Activated T-helper 1 cell treated with anti-CD3 and anti-CD28 coated beads, Interleukin-12 subunit alpha, Interleukin-12 subunit beta, Interleukin-2, Interleukin-4 antibody, amounts not matched to agents 30 ng/mL and 10 ng/mL and 1 ng/mL, durations not matched to agents 14 hours and 24 hours and 36 hours (primary cell): ENCODE results near the gene BRINP1. TPM values are rescaled to one million over a fixed set of nuclear protein-coding genes. Genes with fewer than 3 reads are reported as not detected.

Experiments used
- DNase-seq: peaks from one replicate; pipeline ENCODE4 v3.0.0; 2021; ENCODE audit warnings: low spot score
- H3K27ac Mint-ChIP-seq: one replicate; pipeline ENCODE4 v1.8.0; 2021; ENCODE audit warnings: mild to moderate bottlenecking, mixed read lengths
- H3K27me3 Mint-ChIP-seq: one replicate; pipeline ENCODE4 v1.8.0; 2022; ENCODE audit warnings: mild to moderate bottlenecking, moderate library complexity, mixed read lengths; ENCODE audit not compliant: insufficient read depth
- H3K36me3 Mint-ChIP-seq: one replicate; pipeline ENCODE4 v1.8.0; 2021; ENCODE audit warnings: low read depth, mixed read lengths
- H3K4me1 Mint-ChIP-seq: one replicate; pipeline ENCODE4 v1.8.0; 2021; ENCODE audit warnings: low read depth, mixed read lengths
- H3K4me3 Mint-ChIP-seq: one replicate; pipeline ENCODE4 v1.8.0; 2021; ENCODE audit warnings: mild to moderate bottlenecking, moderate library complexity, mixed read lengths
- H3K9me3 Mint-ChIP-seq: one replicate; pipeline ENCODE4 v1.8.0; 2021; ENCODE audit warnings: mixed read lengths
- intact Hi-C: fragments of 100-400 bp; cut with micrococcal nuclease; formaldehyde crosslinking; loops from one replicate; pipeline ENCODE4 v1.15.1; 2024
- total RNA-seq: library from RNA; stranded (reverse); gene quantifications from 2 replicates; pipeline ENCODE4 v1.2.3, GENCODE V29; 2022

Gene BRINP1
- total RNA-seq, 1 donor from 2014 or later, result not detected

DNA sequence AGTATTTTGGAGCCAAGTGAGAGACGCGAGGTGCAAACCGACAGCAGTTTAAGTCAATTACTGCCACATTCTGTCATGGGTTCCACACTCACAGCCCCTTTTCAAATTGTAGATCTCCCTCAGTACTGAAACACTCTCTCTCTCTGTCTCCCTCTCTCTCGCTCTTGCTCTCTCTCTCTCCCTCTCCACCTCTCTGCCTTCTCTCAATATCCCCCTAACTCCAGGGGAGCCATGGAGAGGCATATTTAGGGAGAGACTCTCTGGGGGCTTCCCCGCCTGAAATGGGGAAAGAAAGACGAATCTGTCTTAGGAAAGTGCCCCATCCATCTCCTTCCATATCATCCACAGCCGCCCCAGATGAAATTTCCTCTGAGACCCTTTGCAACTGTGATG is 1.6 kb downstream of the BRINP1 start:
- Mint-ChIP-seq H3K4me3 (no peak overlapping the region), H3K36me3 (no peaks in the 10 kb centered on the region), H3K9me3 (peaks cover 10% of the 10 kb centered on the region), H3K27me3 (peaks cover 16% of the 10 kb centered on the region), H3K4me1 (no peaks in the 10 kb centered on the region), H3K27ac (no peak overlapping the region)
- no peak for DNase-seq
- intact Hi-C loops, result no loop called here

DNA sequence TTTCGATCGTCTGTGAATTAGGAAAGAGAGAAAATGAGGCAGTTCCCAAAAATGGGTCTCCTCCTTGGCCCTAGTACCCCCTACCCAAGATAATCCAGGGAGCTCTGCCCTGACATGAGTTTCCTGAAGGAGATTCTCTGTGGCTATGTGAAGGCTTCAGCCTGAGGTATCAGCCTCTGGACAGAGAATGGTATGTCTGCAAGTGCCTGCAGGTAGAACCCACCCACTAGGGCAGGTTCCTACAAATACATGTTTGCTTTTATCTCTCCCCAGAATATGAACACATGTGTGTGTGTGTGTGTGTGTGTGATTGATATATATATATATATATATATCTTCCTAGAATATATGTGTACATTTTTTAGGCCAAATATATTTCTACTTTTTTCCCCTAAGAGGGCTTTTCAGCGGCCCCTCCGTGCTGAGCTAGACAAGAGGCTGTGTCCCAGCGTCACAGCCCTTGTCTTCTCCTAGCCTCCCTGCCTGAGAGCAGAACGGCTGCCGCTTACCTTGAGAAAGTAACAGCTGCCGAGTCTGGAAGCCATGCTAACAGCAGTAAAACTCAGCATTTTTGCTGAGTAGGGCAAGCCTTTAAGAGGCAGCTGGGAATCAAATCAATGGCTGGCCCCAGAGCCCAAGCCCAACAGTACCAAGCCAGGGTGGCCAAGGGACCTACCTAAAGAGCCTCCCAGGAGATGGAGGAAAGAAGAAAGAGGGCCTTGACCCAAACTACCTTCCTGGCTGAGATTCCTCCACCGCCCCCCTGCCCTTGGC is 2.1 kb downstream of the BRINP1 start:
- Mint-ChIP-seq H3K4me3 (no peak overlapping the region), H3K4me1 (no peaks in the 10 kb centered on the region), H3K9me3 (peaks cover 10% of the 10 kb centered on the region), H3K27me3 (peaks cover 16% of the 10 kb centered on the region), H3K27ac (no peak overlapping the region), H3K36me3 (no peaks in the 10 kb centered on the region)
- no peak for DNase-seq
- intact Hi-C loops, result no loop called here

DNA sequence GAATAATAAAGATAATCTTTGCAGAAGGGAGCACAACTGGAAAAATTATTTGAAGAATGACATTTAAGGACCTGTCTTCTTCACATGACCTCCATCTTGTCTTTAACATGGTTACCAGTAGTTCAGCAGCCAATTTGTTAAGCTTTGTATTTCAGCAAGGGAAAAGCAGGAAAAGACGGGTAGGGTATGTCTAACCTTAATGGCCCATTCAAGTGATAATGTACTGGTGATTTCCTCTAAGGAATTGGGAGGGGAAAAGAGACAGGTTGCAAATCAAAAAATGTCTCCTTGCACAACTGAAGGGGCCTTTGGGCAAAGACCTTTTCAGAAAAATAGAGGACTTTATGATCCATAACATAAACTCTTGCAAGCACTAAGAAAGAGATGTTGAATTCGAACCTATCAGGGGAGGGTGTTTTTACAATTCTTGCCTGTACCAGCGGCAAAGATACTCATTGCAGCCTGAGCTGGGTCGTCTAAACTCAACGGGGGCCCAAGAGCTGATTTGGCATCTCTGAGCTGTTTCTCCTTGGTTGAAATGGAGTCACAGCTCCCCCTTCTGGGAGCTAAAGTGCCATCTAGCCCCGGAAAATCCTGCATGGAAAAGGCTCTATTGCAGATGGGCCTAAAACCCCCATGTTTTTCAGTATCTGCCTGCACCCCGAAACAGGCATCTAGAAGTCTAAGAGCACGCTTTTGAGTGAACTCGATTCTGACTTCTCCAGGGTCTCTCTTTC is 3.8 kb downstream of the BRINP1 start:
- Mint-ChIP-seq H3K36me3 (no peaks in the 10 kb centered on the region), H3K9me3 (peaks cover 4% of the 10 kb centered on the region), H3K4me3 (no peak overlapping the region), H3K27ac (no peak overlapping the region), H3K27me3 (peaks cover 14% of the 10 kb centered on the region), H3K4me1 (no peaks in the 10 kb centered on the region)
- DNase-seq, result no peak
- intact Hi-C loops, result no loop called here

DNA sequence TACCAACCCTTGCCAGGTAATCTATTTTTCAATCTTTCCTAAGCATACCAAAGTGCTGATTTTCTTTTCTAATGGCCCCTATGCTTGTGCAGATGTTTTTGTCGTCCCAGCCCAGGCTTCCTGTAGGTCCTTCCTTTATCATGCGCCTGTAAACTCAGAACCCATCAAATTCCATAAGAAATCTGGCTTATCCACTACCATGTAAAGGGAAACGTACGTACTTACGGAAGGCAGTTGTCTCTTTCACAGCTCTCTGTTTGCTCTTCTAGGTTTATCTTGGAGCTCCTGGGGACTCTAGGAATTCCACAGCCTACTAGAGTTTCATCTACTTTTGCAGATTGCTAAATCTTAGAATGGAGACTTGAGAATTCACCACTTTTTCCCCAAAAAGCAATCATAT is 9.0 kb downstream of the BRINP1 start:
- no peaks in the 10 kb centered on the region for H3K36me3 Mint-ChIP-seq
- H3K27ac Mint-ChIP-seq, result no peak overlapping the region
- DNase-seq, result no peak
- H3K27me3 Mint-ChIP-seq, result no peaks in the 10 kb centered on the region
- no peaks in the 10 kb centered on the region for H3K4me1 Mint-ChIP-seq
- H3K4me3 Mint-ChIP-seq, result no peak overlapping the region
- no peaks in the 10 kb centered on the region for H3K9me3 Mint-ChIP-seq
- intact Hi-C loops, result no loop called here

DNA sequence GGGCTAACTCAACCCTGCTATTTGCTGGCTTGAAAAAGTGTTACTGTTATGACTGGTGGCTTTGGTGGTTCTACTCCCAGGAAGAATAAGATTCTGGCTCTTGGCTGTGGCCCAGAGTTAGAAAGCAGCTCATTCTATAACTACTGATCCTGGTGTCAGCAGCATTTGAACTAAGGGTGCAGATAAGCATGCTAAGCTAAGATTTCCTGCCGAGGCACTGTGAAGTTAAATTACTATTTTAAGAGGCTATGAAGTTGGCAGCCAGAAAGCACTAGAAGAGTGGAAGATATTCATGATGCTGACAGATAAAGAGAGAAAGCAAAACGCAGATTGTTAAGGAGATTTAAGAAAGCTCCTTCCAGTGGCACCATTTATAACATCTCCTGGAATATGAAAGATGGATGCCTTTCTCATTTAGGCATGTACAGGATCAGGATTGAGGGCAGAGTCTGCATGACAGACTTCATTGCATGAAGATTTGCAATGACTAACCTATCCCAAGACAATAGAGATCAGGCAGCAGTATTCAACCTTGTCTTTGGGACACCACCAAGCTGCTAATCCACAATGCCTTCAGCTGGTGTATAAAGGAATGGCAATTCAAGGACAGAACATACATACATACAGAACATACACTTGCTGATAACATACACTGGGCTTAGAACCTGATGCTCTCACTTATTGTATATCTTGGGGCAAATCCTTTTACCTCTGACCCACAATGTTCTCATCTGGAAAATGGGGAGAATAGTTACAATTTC is 11.7 kb downstream of the BRINP1 start:
- Mint-ChIP-seq H3K36me3 (no peaks in the 10 kb centered on the region), H3K4me1 (no peaks in the 10 kb centered on the region), H3K9me3 (no peaks in the 10 kb centered on the region), H3K27me3 (no peaks in the 10 kb centered on the region), H3K4me3 (no peak overlapping the region), H3K27ac (no peak overlapping the region)
- intact Hi-C loops, result no loop called here
- DNase-seq, result no peak

DNA sequence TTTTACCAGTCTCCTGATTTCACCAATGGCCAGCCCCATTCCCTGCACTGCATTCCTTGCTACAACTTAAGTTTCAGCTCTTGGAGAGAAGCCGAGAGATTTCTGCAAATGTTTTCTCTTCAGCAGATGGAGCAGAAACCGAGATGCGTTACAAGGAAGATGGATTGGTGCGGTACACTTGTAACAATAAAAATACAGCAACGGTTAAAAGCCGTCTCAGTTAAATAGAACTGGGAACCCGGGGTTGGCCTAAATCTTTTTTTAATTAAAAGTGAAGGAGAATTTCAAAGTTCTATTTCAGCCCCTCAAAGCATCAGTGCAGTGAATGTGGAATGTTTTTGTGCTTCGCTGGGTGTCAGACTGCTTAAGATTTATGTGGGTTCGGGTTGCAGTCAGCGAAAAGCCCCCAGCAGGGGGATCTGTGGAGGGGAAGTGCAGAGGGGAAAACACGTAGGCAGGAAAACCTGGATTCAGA is 19.8 kb downstream of the BRINP1 start:
- no peak overlapping the region for H3K27ac Mint-ChIP-seq
- intact Hi-C loops, result no loop called here
- H3K9me3 Mint-ChIP-seq, result no peaks in the 10 kb centered on the region
- no peaks in the 10 kb centered on the region for H3K4me1 Mint-ChIP-seq
- H3K27me3 Mint-ChIP-seq, result no peaks in the 10 kb centered on the region
- no peak overlapping the region for H3K4me3 Mint-ChIP-seq
- DNase-seq, result no peak
- H3K36me3 Mint-ChIP-seq, result no peaks in the 10 kb centered on the region

DNA sequence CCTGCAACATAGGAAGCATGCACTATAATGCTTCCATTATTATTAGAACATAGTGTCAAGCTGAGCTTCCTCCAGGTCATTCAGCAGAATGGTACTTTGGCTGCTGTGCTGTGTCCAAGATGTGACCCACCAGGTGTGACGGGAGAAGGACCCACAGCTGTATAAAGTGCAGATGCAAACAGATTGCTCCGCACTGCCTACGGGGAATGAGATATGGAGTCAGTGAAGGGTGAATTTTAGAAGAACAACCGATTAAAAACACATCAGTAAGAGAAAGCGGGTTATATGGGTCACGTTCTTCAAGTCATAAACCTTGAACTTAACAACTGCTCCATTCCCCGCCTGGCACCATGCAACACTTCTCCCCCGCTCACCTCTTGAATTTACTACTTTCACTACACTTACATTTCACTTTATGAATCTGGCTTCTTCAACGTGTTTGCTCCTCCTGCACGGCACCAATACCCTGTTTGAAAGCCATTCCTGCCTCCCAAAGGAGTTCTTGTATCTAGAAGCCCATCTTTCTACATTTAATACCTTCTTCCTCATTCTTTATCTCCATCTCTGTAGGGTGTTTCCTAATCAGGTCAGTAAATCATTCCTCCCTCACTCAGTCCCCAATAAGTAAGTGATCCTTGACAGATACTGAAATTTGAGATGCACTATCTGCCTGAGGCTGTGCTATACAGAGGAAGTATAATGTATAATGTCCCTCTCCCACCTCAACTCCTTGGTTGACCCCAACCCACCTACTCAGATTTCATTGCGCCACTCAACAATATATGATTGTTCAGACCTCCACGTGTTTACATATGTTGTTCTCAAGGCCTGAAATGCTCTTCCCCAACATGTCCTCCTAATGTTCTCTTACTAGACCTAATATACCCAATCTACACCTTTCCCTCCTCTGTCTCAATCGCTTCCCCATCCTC is 25.9 kb downstream of the BRINP1 start:
- no peaks in the 10 kb centered on the region for H3K9me3 Mint-ChIP-seq
- no peak overlapping the region for H3K27ac Mint-ChIP-seq
- no peaks in the 10 kb centered on the region for H3K4me1 Mint-ChIP-seq
- no peak overlapping the region for H3K4me3 Mint-ChIP-seq
- intact Hi-C loops, result no loop called here
- H3K36me3 Mint-ChIP-seq, result no peaks in the 10 kb centered on the region
- H3K27me3 Mint-ChIP-seq, result no peaks in the 10 kb centered on the region
- no peak for DNase-seq

DNA sequence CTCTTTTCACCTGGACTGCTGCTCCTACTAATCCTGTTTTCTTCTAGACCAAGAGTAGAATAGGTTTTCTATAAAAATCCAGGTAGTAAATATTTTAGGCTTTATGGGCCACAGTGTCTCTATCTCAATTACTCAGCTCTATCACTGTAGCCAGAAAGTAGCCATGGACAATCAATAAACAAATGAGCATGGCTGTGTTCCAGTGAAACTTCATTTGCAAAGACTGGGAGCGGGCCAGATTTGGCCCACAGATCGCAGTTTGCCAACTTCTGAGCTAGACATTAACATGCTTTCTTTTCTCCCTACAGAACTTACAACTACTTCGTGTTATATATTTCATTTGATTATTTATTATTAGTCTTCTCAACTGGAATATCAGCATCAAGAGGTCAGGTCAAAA is 30.2 kb downstream of the BRINP1 start:
- no peaks in the 10 kb centered on the region for H3K4me1 Mint-ChIP-seq
- no peak overlapping the region for H3K27ac Mint-ChIP-seq
- intact Hi-C loops, result no loop called here
- no peaks in the 10 kb centered on the region for H3K27me3 Mint-ChIP-seq
- no peak for DNase-seq
- H3K36me3 Mint-ChIP-seq, result no peaks in the 10 kb centered on the region
- no peak overlapping the region for H3K4me3 Mint-ChIP-seq
- H3K9me3 Mint-ChIP-seq, result no peaks in the 10 kb centered on the region

DNA sequence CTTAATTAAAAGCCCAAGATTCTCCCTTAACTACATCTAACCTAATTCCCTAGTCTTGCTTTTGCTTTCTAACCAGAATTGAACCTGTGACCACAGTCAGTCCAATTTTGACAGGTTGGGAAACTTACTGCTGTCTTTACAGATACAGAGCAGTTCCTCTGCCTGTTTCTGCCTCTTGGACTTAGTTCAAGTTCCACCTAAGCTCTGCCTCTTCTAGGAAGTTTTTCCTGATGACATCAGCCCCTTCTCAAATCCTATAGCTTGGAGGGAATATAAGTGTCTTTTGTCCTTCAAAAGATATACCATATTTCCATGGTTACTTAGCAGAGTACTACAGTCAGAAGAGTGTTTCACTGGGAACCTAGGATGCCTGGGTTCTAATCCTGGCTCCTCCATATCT is 31.7 kb downstream of the BRINP1 start:
- H3K4me1 Mint-ChIP-seq, result no peaks in the 10 kb centered on the region
- intact Hi-C loops, result no loop called here

DNA sequence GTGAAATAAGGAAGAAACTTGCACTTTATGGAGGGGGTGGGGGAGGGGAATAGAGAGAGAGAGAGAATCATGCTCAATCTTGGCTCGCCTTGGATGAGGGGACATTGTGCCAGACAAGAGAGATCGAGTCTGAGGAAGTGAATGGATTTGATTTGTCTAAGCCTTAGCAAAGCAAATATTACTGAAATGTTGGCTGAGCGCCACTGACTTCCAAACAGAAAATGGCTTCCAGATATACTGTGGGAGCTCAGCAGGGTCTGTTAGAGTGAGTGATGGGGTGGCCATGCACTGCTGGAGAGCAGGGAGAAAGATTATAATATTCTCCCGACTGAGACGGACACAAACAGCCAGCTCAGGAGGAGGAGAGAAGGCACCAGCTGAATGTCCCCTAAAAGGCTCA is 34.5 kb downstream of the BRINP1 start:
- Mint-ChIP-seq H3K27ac (no peak overlapping the region), H3K4me1 (no peaks in the 10 kb centered on the region), H3K9me3 (peaks cover 8% of the 10 kb centered on the region), H3K27me3 (no peaks in the 10 kb centered on the region), H3K36me3 (no peaks in the 10 kb centered on the region), H3K4me3 (no peak overlapping the region)
- no peak for DNase-seq
- intact Hi-C loops, result no loop called here

More for the DNA sequence above, 31.7 kb downstream of the BRINP1 start:
- Mint-ChIP-seq H3K36me3 (no peaks in the 10 kb centered on the region), H3K9me3 (no peaks in the 10 kb centered on the region), H3K27me3 (no peaks in the 10 kb centered on the region), H3K4me3 (no peak overlapping the region), H3K27ac (no peak overlapping the region)
- no peak for DNase-seq

DNA sequence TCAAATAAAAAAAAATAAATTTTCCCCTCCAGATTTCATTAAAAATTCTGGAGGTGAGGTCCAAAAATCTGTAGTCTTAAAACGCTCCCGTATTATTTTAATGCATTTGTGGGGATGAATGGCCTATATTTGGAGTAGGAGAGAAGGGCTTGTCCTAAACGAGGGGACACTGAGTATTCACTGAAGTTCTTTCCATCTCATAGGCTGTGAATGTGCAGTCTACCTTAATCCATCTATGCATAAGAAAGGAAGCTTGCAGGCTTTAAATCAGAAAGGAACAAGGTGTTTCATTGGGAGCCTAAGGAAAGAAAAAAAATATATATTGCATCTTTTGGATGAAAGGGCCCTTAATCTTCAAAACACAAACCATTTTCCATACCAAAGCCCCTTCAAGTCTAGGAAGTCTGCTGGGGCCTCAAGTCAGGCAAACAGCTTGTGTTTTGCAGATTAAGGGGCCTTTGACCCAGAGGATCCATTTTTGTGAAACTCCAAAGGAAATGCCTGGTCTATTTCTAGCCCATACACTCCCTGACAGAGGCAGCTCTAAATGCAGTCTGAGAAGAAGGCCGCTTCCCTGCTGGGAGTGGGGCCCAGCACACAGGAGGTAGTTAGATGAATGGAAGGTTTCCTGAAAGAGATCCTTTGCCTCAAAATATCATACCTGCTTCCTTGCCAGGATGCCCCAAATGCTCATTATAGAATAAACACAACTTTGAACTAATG is 35.6 kb downstream of the BRINP1 start:
- intact Hi-C loops, result no loop called here
- DNase-seq, result no peak
- Mint-ChIP-seq H3K9me3 (peaks cover 10% of the 10 kb centered on the region), H3K27ac (no peak overlapping the region), H3K4me1 (no peaks in the 10 kb centered on the region), H3K36me3 (no peaks in the 10 kb centered on the region), H3K27me3 (no peaks in the 10 kb centered on the region), H3K4me3 (no peak overlapping the region)

DNA sequence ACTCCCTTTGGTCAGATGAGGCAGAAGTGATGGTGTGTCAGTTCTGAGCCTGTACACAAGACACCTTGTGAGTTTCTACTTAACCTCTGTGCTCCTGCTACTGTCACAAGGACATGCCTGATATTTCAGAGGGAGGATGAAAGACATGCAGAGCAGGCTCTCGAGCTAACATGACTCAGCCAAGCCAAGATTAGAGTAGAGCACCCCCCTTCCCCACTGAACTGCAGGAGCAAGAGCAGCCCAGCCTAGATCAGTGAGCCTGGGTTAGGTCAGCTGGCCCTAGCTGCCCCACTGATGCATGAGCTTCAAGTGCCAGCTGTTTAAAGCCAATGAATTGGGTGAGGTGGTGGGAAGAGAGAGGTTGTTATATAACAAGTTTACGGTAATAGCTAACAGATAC is 36.7 kb downstream of the BRINP1 start:
- H3K36me3 Mint-ChIP-seq, result no peaks in the 10 kb centered on the region
- no peak for DNase-seq
- no peaks in the 10 kb centered on the region for H3K27me3 Mint-ChIP-seq
- intact Hi-C loops, result no loop called here
- H3K4me1 Mint-ChIP-seq, result no peaks in the 10 kb centered on the region
- H3K9me3 Mint-ChIP-seq, result peaks cover 21% of the 10 kb centered on the region
- H3K4me3 Mint-ChIP-seq, result no peak overlapping the region
- H3K27ac Mint-ChIP-seq, result no peak overlapping the region
